ENCODE data around the gene TNNC1. TPM values are rescaled to one million over a fixed set of nuclear protein-coding genes. Genes with fewer than 3 reads are reported as not detected.

TNNC1 gene
- total RNA-seq, 1 donor from 2014 or later = 4.0 TPM

- Mint-ChIP-seq H3K9me3 (no peaks in the 10 kb centered on the region), H3K27ac (peak overlapping the region; percentile 55), H3K4me3 (no peak overlapping the region), H3K27me3 (ENCODE audit: low read depth) (no peaks in the 10 kb centered on the region), H3K36me3 (no peaks in the 10 kb centered on the region), H3K4me1 (peaks cover 18% of the 10 kb centered on the region)
- TF ChIP-seq CTCF (IDR thresholded peaks at IDR 0.05; ENCODE audit: unreplicated experiment) = peak; percentile 99
- DNase-seq (ENCODE audit: low spot score in 2 of 2, unreplicated experiment in 2 of 2) = peak in 1 of 2 experiments; percentile 74
Observed at GRCh38 chr3:52446631-52447511, 7.0 kb downstream of the TNNC1 start.

- no peaks in the 10 kb centered on the region for H3K9me3 Mint-ChIP-seq
- H3K27ac Mint-ChIP-seq = no peak overlapping the region
- TF ChIP-seq CTCF (IDR thresholded peaks at IDR 0.05; ENCODE audit: unreplicated experiment) = no peak
- no peaks in the 10 kb centered on the region for H3K36me3 Mint-ChIP-seq
- no peaks in the 10 kb centered on the region for H3K27me3 Mint-ChIP-seq (ENCODE audit: low read depth)
- no peak for DNase-seq (ENCODE audit: low spot score in 2 of 2, unreplicated experiment in 2 of 2)
- H3K4me1 Mint-ChIP-seq = peaks cover 18% of the 10 kb centered on the region
- H3K4me3 Mint-ChIP-seq = no peak overlapping the region
Observed at GRCh38 chr3:52446042-52446441, 7.8 kb downstream of the TNNC1 start.

- peak; percentile 54 for TF ChIP-seq CTCF (IDR thresholded peaks at IDR 0.05; ENCODE audit: unreplicated experiment)
- Mint-ChIP-seq H3K27ac (no peak within 1 kb of the TSS), H3K4me3 (no peak within 1 kb of the TSS), H3K36me3 (no peaks in the 10 kb centered on the region), H3K9me3 (no peaks in the 10 kb centered on the region), H3K27me3 (ENCODE audit: low read depth) (no peaks in the 10 kb centered on the region), H3K4me1 (peaks cover 11% of the 10 kb centered on the region)
- DNase-seq (ENCODE audit: low spot score in 2 of 2, unreplicated experiment in 2 of 2) = no peak
Observed at GRCh38 chr3:52444860-52445793, 8.7 kb downstream of the TNNC1 start, which contains the start of gene SEMA3G. Gene SEMA3G (minus strand): TSS chr3:52445103. CDS start chr3:52445027, 76 bp downstream.

GRCh38 chr3:52443791-52444687 lies 9.8 kb downstream of the TNNC1 start:
- no peak overlapping the region for H3K4me3 Mint-ChIP-seq
- H3K36me3 Mint-ChIP-seq = no peaks in the 10 kb centered on the region
- H3K27me3 Mint-ChIP-seq (ENCODE audit: low read depth) = no peaks in the 10 kb centered on the region
- peaks cover 6% of the 10 kb centered on the region for H3K4me1 Mint-ChIP-seq
- no peak for DNase-seq (ENCODE audit: low spot score in 2 of 2, unreplicated experiment in 2 of 2)
- no peak overlapping the region for H3K27ac Mint-ChIP-seq
- no peak for TF ChIP-seq CTCF (IDR thresholded peaks at IDR 0.05; ENCODE audit: unreplicated experiment)
- H3K9me3 Mint-ChIP-seq = no peaks in the 10 kb centered on the region

GRCh38 chr3:52443268-52443610 lies 10.6 kb downstream of the TNNC1 start:
- no peaks in the 10 kb centered on the region for H3K27me3 Mint-ChIP-seq (ENCODE audit: low read depth)
- no peak for TF ChIP-seq CTCF (IDR thresholded peaks at IDR 0.05; ENCODE audit: unreplicated experiment)
- peaks cover 6% of the 10 kb centered on the region for H3K4me1 Mint-ChIP-seq
- H3K4me3 Mint-ChIP-seq = no peak overlapping the region
- H3K36me3 Mint-ChIP-seq = no peaks in the 10 kb centered on the region
- H3K9me3 Mint-ChIP-seq = no peaks in the 10 kb centered on the region
- H3K27ac Mint-ChIP-seq = no peak overlapping the region
- no peak for DNase-seq (ENCODE audit: low spot score in 2 of 2, unreplicated experiment in 2 of 2)
